Measurements from ENCODE around the gene ZNF275.

The ZNF275 gene

GRCh38 chrX:153400146-153401132, 66.5 kb downstream of the ZNF275 start:
- no peaks in the 10 kb centered on the region for H3K27me3 Mint-ChIP-seq
- no peaks in the 10 kb centered on the region for H3K4me1 Mint-ChIP-seq (ENCODE audit: low read depth)
- H3K27ac Mint-ChIP-seq = no peak overlapping the region
- H3K36me3 Mint-ChIP-seq (ENCODE audit: low read depth) = no peaks in the 10 kb centered on the region
- H3K9me3 Mint-ChIP-seq = no peaks in the 10 kb centered on the region
- H3K4me3 Mint-ChIP-seq = no peak overlapping the region

- no peaks in the 10 kb centered on the region for H3K27me3 Mint-ChIP-seq
- no peak within 1 kb of the TSS for H3K4me3 Mint-ChIP-seq
- no peaks in the 10 kb centered on the region for H3K36me3 Mint-ChIP-seq (ENCODE audit: low read depth)
- no peaks in the 10 kb centered on the region for H3K9me3 Mint-ChIP-seq
- H3K27ac Mint-ChIP-seq = no peak within 1 kb of the TSS
- H3K4me1 Mint-ChIP-seq (ENCODE audit: low read depth) = no peaks in the 10 kb centered on the region
Observed at GRCh38 chrX:153401133-153401764, 67.3 kb downstream of the ZNF275 start, which contains the start of gene PNMA6E. Gene PNMA6E (minus strand): TSS chrX:153401350. CDS start chrX:153398849, 2,501 bp downstream.
